ENCODE results near the gene TMEM95. TPM values are rescaled to one million over a fixed set of nuclear protein-coding genes. Genes with fewer than 3 reads are reported as not detected.

Gene TMEM95
- total and polyA plus RNA-seq, 2 donors (not counting 1 experiment from before 2014, with no cell fraction given), result 0.25 TPM; not detected in 1

DNA sequence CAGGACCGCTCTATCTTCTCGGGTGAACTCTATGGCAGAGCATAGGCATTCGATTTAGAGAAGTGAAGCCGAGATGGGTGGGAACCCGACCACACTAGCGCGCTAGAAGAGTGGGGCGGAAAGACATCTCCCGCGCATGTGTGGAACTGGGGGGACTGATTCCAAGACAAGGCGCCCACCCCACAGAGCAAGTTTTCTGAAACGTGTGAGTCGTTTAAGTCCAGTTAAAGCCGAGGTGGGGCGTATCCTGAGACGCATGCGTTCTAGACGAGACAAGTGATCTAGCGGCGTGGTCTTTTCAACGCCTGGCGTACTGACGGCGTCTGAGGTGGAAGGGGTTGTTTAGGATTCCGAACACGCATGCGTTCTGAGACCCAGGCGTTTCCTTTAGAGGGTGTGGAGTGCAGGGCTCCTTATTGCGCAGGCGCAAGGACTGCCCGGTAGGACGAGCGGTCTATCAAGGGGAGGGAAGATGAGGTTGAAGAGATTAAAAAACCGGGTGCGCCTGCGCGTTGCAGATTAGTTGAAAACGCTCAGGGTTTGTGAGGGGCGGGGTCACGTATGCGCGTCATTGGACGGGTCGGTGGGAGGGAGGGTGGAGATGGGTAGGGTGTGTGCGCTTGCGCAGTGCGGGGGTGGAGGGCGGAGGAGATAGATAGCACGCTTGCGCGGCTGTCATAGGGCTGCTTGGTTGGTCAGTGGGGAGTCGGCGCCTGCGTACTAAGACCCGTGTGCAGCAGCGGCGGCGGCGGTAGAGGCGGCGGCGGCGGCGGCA lies 47.9 kb upstream of the TMEM95 start, which contains the start of gene EIF5A:
TSS of gene EIF5A (plus strand) at position 718 of the 775 bp plus-strand sequence. CDS start 2,008 bp downstream, outside the sequence.
- ATAC-seq (ENCODE audit: low read depth) (peak; percentile 70), DNase-seq (peak; percentile 100)
- Histone ChIP-seq H4K20me1 (ENCODE audit: control insufficient read depth, insufficient read depth, low read length, poor library complexity, severe bottlenecking) (peaks cover 41% of the 10 kb centered on the region), H3K36me3 (replicated peaks in 1 of 2; ENCODE audit: control extremely low read depth in 1 of 2, control insufficient read depth in 1 of 2, extremely low read depth in 1 of 2, insufficient read depth in 2 of 2, low read length in 1 of 2) (peaks cover 0 to 29% of the 10 kb centered on the region in 2 experiments), H3K9me3 (ENCODE audit: control extremely low read depth in 1 of 3, control insufficient read depth in 2 of 3, insufficient read depth in 1 of 3, low read length in 2 of 3) (no peaks in the 10 kb centered on the region), H3K9ac (ENCODE audit: low read length) (peak within 1 kb of the TSS; percentile 97), H3K27me3 (replicated peaks in 1 of 4; ENCODE audit: control extremely low read depth in 1 of 4, control insufficient read depth in 3 of 4, insufficient read depth in 4 of 4, low read length in 3 of 4) (no peaks in the 10 kb centered on the region), H3K79me2 (ENCODE audit: control insufficient read depth, insufficient read depth, low read length) (peaks cover 40% of the 10 kb centered on the region), H3K4me2 (replicated peaks; ENCODE audit: low read depth, low read length, poor library complexity, severe bottlenecking) (peak within 1 kb of the TSS; percentile 93), H2AFZ (ENCODE audit: insufficient read depth, low read depth, low read length, poor library complexity, severe bottlenecking) (peak within 1 kb of the TSS; percentile 89), H3K27ac (ENCODE audit: low read length in 2 of 2) (peak within 1 kb of the TSS; percentile 98 to 99), H3K4me1 (ENCODE audit: control insufficient read depth in 2 of 2, insufficient read depth in 2 of 2, low read length in 2 of 2) (peaks cover 17 to 40% of the 10 kb centered on the region in 2 donors), H3K4me3 (ENCODE audit: control extremely low read depth in 1 of 5, extremely low read depth in 1 of 5, insufficient read depth in 1 of 5, low read depth in 2 of 5, low read length in 4 of 5) (peak within 1 kb of the TSS; percentile 81 to 96 (median 94))
- Mint-ChIP-seq H3K4me1 (peaks cover 39% of the 10 kb centered on the region), H3K27ac (peak within 1 kb of the TSS; percentile 99), H3K27me3 (no peaks in the 10 kb centered on the region), H3K9me3 (ENCODE audit: insufficient read depth) (no peaks in the 10 kb centered on the region), H3K4me3 (peak within 1 kb of the TSS; percentile 95)
- intact Hi-C loops (cut with micrococcal nuclease), result loop anchor here (1.0 to 5.0 kb wide), 12 partner anchors 8 to 308 kb away; partner anchors contain the start of genes ELP5, GPS2, NEURL4 and PHF23
- WGBS (ENCODE audit: insufficient coverage), result under 1% methylated on average over 64 of the region's 64 CpGs
- TF ChIP-seq, protein P1, sequence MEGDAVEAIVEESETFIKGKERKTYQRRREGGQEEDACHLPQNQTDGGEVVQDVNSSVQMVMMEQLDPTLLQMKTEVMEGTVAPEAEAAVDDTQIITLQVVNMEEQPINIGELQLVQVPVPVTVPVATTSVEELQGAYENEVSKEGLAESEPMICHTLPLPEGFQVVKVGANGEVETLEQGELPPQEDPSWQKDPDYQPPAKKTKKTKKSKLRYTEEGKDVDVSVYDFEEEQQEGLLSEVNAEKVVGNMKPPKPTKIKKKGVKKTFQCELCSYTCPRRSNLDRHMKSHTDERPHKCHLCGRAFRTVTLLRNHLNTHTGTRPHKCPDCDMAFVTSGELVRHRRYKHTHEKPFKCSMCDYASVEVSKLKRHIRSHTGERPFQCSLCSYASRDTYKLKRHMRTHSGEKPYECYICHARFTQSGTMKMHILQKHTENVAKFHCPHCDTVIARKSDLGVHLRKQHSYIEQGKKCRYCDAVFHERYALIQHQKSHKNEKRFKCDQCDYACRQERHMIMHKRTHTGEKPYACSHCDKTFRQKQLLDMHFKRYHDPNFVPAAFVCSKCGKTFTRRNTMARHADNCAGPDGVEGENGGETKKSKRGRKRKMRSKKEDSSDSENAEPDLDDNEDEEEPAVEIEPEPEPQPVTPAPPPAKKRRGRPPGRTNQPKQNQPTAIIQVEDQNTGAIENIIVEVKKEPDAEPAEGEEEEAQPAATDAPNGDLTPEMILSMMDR (IDR thresholded peaks at IDR 0.05), result no peak
- TF ChIP-seq EZH2 (IDR thresholded peaks at IDR 0.05; ENCODE audit: borderline replicate concordance, insufficient read depth, low read depth, low read length, poor library complexity, severe bottlenecking), result no peak
- CTCF ChIA-PET, result interaction anchor here (0.6 to 3.1 kb wide), 2 partner anchors 11 to 191 kb away, joined by 3 to 20 read pairs; no protein-coding TSS in a partner anchor
- POLR2A ChIA-PET, result no interaction called here

Data from B cell (primary cell).